Coronary artery (tissue), 2 donors: ENCODE measurements around the gene PON3.
"Not testable (repeated sequence)": the region's sequence is repeated elsewhere in the genome, so short reads cannot be mapped to it uniquely, and the experiment has no call there.

Experiments
- DNase-seq: peaks from one replicate; pipeline ENCODE4 v3.0.0-alpha.2; 2017; ENCODE audit warnings: low spot score
- H3K27ac ChIP-seq, 2 donors: fragments of 200-600 bp; sonication (generic); one replicate each; pipeline ENCODE4 v1.5.1; 2016 to 2019
- H3K4me3 ChIP-seq: fragments of 200-600 bp; sonication (generic); 2 replicates; pipeline ENCODE4 v1.5.1; 2016; ENCODE audit warnings: mild to moderate bottlenecking, moderate library complexity
- CTCF ChIP-seq: fragments of 200-600 bp; sonication (generic); IDR thresholded peaks from one replicate; pipeline ENCODE4 v1.5.1; 2019; ENCODE audit warnings: antibody characterized with exemption

The PON3 gene

GRCh38 chr7:95398155-95398940 is 2.2 kb upstream of the PON3 start:
- Histone ChIP-seq H3K4me3 (no peak overlapping the region), H3K27ac (no peak overlapping the region)
- DNase-seq: no peak
- TF ChIP-seq CTCF: no peak

GRCh38 chr7:95397381-95397780 is 1.2 kb upstream of the PON3 start:
- Histone ChIP-seq H3K4me3 (no peak overlapping the region), H3K27ac (no peak overlapping the region)
- DNase-seq: no peak
- no peak for TF ChIP-seq CTCF

GRCh38 chr7:95395755-95396135 is 430 bp downstream of the PON3 start:
- no peak overlapping the region for H3K27ac ChIP-seq
- TF ChIP-seq CTCF: no peak
- H3K4me3 ChIP-seq: peak overlapping the region; percentile 66
- DNase-seq: no peak

GRCh38 chr7:95394370-95394769 is 1.8 kb downstream of the PON3 start:
- DNase-seq: no peak
- no peak for TF ChIP-seq CTCF
- no peak overlapping the region for H3K4me3 ChIP-seq
- no peak overlapping the region for H3K27ac ChIP-seq

- no peak for TF ChIP-seq CTCF
- no peak for DNase-seq
- Histone ChIP-seq H3K4me3 (no peak overlapping the region), H3K27ac (no peak overlapping the region)
Measured at GRCh38 chr7:95391761-95392160, 4.4 kb downstream of the PON3 start.

- DNase-seq: no peak
- no peak overlapping the region for H3K27ac ChIP-seq
- TF ChIP-seq CTCF: no peak
- no peak overlapping the region for H3K4me3 ChIP-seq
Measured at GRCh38 chr7:95389516-95389915, 6.7 kb downstream of the PON3 start.

- not testable (repeated sequence) for H3K27ac ChIP-seq
Measured at GRCh38 chr7:95379457-95379856, 16.7 kb downstream of the PON3 start.

More at GRCh38 chr7:95379457-95379856, 16.7 kb downstream of the PON3 start:
- not testable (repeated sequence) for H3K4me3 ChIP-seq, DNase-seq
